GM03348 (cell line): Measurements from ENCODE around the gene LHB.
"Not testable (repeated sequence)": the region's sequence is repeated elsewhere in the genome, so short reads cannot be mapped to it uniquely, and the experiment has no call there.

Source experiments
- DNase-seq: peaks from one replicate; pipeline ENCODE4 v3.0.0; 2012; ENCODE audit warnings: low spot score

LHB gene

GRCh38 chr19:49038111-49038510 is 21.2 kb upstream of the LHB start:
- DNase-seq, result not testable (repeated sequence)

GRCh38 chr19:49036815-49037214 is 19.9 kb upstream of the LHB start, which contains the start of gene CGB1:
Gene CGB1, minus strand, starts transcription at chr19:49036895. Its CDS starts 184 bp downstream, at chr19:49036711.
- DNase-seq, result not testable (repeated sequence)

GRCh38 chr19:49031642-49032301 is 14.9 kb upstream of the LHB start, which contains the start of gene CGB2:
Gene CGB2, plus strand, starts transcription at chr19:49031890. Its CDS starts 206 bp downstream, at chr19:49032096.
- not testable (repeated sequence) for DNase-seq

GRCh38 chr19:49030323-49030722 is 13.4 kb upstream of the LHB start:
- DNase-seq, result not testable (repeated sequence)

- not testable (repeated sequence) for DNase-seq
Observed at GRCh38 chr19:49029749-49030148, 12.9 kb upstream of the LHB start.

- not testable (repeated sequence) for DNase-seq
Observed at GRCh38 chr19:49028686-49029085, 11.8 kb upstream of the LHB start.

- DNase-seq, result not testable (repeated sequence)
Observed at GRCh38 chr19:49025599-49025998, 8.7 kb upstream of the LHB start.

GRCh38 chr19:49025088-49025487 is 8.2 kb upstream of the LHB start:
- DNase-seq, result not testable (repeated sequence)

- DNase-seq, result not testable (repeated sequence)
Observed at GRCh38 chr19:49024233-49024632, 7.3 kb upstream of the LHB start, which contains the start of gene CGB3. Gene CGB3, minus strand, starts transcription at chr19:49024333. Its CDS starts 362 bp downstream, at chr19:49023971.

GRCh38 chr19:49022116-49022515 is 5.2 kb upstream of the LHB start:
- DNase-seq, result no peak

GRCh38 chr19:49020931-49021895 is 4.3 kb upstream of the LHB start:
- DNase-seq, result no peak

- no peak for DNase-seq
Observed at GRCh38 chr19:49020342-49020741, 3.5 kb upstream of the LHB start.

- no peak for DNase-seq
Observed at GRCh38 chr19:49019242-49019932, 2.5 kb upstream of the LHB start.

GRCh38 chr19:49018388-49019241 is 1.7 kb upstream of the LHB start:
- DNase-seq, result not testable (repeated sequence)

- peak; percentile 89 for DNase-seq
Observed at GRCh38 chr19:49017666-49018351, 918 bp upstream of the LHB start.

- DNase-seq, result no peak
Observed at GRCh38 chr19:49016067-49016839, 638 bp downstream of the LHB start.

GRCh38 chr19:49014870-49015255 is 2.0 kb downstream of the LHB start:
- DNase-seq, result no peak

GRCh38 chr19:49014123-49014869 is 2.6 kb downstream of the LHB start:
- DNase-seq, result no peak

- DNase-seq, result no peak
Observed at GRCh38 chr19:49011194-49011593, 5.7 kb downstream of the LHB start.
